Endothelial cell (in vitro differentiated cells): ENCODE results near the gene SLC25A28. TPM values are rescaled to one million over a fixed set of nuclear protein-coding genes. Genes with fewer than 3 reads are reported as not detected.

Experiments
- DNase-seq: peaks from one replicate; pipeline ENCODE4 v3.0.0; 2021; ENCODE audit warnings: low spot score
- H3K27ac Mint-ChIP-seq: one replicate; pipeline ENCODE4 v1.8.0; 2021; ENCODE audit warnings: mixed read lengths, inconsistent platforms; ENCODE audit not compliant: unreplicated experiment
- H3K27me3 Mint-ChIP-seq: one replicate; pipeline ENCODE4 v1.8.0; 2021; ENCODE audit warnings: mild to moderate bottlenecking, moderate library complexity, mixed read lengths, inconsistent platforms; ENCODE audit not compliant: unreplicated experiment
- H3K36me3 Mint-ChIP-seq: one replicate; pipeline ENCODE4 v1.8.0; 2021; ENCODE audit warnings: mild to moderate bottlenecking, low read depth, mixed read lengths, inconsistent platforms; ENCODE audit not compliant: unreplicated experiment
- H3K4me1 Mint-ChIP-seq: one replicate; pipeline ENCODE4 v1.8.0; 2021; ENCODE audit warnings: mild to moderate bottlenecking, mixed read lengths, inconsistent platforms; ENCODE audit not compliant: unreplicated experiment
- H3K4me3 Mint-ChIP-seq: one replicate; pipeline ENCODE4 v1.8.0; 2021; ENCODE audit warnings: mild to moderate bottlenecking, mixed read lengths, inconsistent platforms; ENCODE audit not compliant: unreplicated experiment
- H3K9me3 Mint-ChIP-seq: one replicate; pipeline ENCODE4 v1.8.0; 2021; ENCODE audit warnings: mixed read lengths, inconsistent platforms; ENCODE audit not compliant: unreplicated experiment
- CTCF ChIP-seq: fragments of 200-600 bp; sonication (generic); IDR thresholded peaks from one replicate; pipeline ENCODE4 v1.5.0; 2021; ENCODE audit warnings: antibody characterized with exemption; ENCODE audit not compliant: unreplicated experiment
- total RNA-seq: library from RNA; stranded (reverse); fragmentation: NEBNext Ultra II Directional; extraction: Animal tissue kit (Norgen Biotek cat#: 25700); gene quantifications from one replicate; pipeline ENCODE4 v1.2.1, GENCODE V29; 2021; ENCODE audit not compliant: unreplicated experiment

Gene SLC25A28
- total RNA-seq, 1 donor from 2014 or later: 34.5 TPM

GRCh38 chr10:99656199-99657064 is 36.2 kb upstream of the SLC25A28 start:
- Mint-ChIP-seq H3K9me3 (no peaks in the 10 kb centered on the region), H3K27ac (no peak overlapping the region), H3K4me3 (no peak overlapping the region), H3K27me3 (no peaks in the 10 kb centered on the region), H3K36me3 (peaks cover 8% of the 10 kb centered on the region), H3K4me1 (peaks cover 15% of the 10 kb centered on the region)
- no peak for TF ChIP-seq CTCF
- no peak for DNase-seq

DNA sequence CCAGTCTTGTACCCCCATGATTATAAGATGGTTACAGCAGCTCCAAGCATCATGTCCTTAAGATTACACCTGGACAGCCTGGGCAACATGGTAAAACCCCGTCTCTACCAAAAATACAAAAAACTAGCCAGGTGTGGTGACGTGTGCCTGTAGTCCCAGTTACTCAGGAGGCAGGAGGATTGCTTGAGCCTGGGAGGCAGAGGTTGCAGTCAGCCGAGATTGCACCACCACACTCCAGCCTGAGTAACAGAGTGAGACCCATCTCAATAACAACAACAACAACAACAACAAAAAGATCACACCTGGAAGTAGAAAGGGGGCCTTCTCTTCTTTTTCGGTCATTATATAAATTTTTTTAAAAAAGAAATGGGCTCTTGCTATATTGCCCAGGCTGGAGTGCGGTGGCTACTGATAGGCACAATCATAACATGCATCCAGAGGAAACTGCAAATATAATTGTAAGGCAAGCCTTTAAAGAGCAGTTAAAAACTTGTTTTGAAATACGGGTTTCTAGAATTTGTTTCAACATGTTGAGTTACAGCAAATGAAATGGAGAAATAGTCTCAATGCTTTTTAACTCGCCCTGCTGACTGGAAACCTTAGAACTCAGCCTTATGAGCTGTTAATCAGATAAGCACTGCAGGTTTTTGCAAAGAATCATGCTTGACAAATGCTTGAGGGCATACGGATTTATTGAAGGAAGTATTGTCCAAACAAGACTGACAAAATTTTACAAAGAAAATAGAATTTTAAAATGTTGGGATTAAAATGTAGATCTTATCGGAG is 34.3 kb upstream of the SLC25A28 start:
- Mint-ChIP-seq H3K4me3 (no peak overlapping the region), H3K9me3 (no peaks in the 10 kb centered on the region), H3K36me3 (peaks cover 8% of the 10 kb centered on the region), H3K27ac (no peak overlapping the region), H3K4me1 (peaks cover 8% of the 10 kb centered on the region), H3K27me3 (no peaks in the 10 kb centered on the region)
- DNase-seq: no peak
- TF ChIP-seq CTCF: no peak

DNA sequence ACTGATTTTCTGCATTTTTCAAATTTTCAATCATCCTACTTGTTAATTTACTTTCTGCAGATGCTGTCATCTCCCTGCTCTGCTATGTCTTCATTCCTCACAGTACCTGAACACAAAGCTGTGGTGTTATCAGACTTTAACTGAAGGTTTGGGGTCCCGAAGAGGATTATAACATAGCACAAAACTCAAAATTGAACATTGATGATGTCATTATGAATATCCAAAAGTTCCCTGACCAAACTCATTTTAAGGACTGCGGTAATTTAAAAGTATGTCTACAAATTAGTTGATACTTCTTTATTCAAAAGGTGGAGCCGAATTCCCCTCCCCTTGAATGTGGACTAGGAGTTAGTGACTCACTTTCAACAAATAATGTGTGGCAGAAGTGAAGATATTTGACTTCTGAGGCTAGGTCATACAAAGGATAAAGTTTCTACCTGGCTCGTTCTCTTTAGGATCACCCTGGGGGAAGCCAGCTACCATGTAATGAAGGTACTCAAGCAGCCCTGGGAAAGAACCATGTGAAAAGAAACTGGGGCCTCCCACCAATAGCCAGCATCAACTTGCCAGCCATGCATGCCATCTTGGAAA is 32.7 kb upstream of the SLC25A28 start:
- Mint-ChIP-seq H3K27me3 (no peaks in the 10 kb centered on the region), H3K9me3 (no peaks in the 10 kb centered on the region), H3K4me1 (peaks cover 3% of the 10 kb centered on the region), H3K36me3 (no peaks in the 10 kb centered on the region), H3K27ac (no peak overlapping the region), H3K4me3 (no peak overlapping the region)
- TF ChIP-seq CTCF: no peak
- no peak for DNase-seq

DNA sequence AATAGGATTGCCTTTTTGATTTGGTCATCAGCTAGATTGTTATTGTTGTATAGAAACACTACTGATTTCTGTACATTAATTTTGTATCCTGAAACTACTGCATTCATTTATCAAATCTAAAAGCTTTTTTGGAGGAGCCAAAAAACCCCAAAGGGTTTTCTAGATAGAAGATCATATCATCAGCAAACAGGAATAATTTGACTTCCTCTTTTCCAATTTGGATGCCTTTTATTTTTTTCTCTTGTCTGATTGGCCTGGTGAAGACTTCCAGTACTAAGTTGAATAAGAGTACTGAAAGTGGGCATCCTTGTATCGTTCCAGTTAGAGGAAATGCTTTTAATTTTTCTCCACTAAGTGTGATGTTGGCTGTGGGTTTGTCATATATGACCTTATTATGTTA is 28.5 kb upstream of the SLC25A28 start:
- no peaks in the 10 kb centered on the region for H3K36me3 Mint-ChIP-seq
- H3K4me1 Mint-ChIP-seq: peaks cover 3% of the 10 kb centered on the region

More for the DNA sequence above, 28.5 kb upstream of the SLC25A28 start:
- no peak for TF ChIP-seq CTCF
- Mint-ChIP-seq H3K4me3 (no peak overlapping the region), H3K27me3 (peaks cover 4% of the 10 kb centered on the region), H3K27ac (no peak overlapping the region), H3K9me3 (no peaks in the 10 kb centered on the region)
- no peak for DNase-seq
